ENCODE results near the gene DCTN1.
"Not testable (repeated sequence)": the region's sequence is repeated elsewhere in the genome, so short reads cannot be mapped to it uniquely, and the experiment has no call there.

The DCTN1 gene

GRCh38 chr2:74368499-74368898 lies 11.6 kb downstream of the DCTN1 start:
- no peak for DNase-seq

GRCh38 chr2:74367789-74368188 lies 12.3 kb downstream of the DCTN1 start:
- no peak for DNase-seq

- no peak for DNase-seq
Measured at GRCh38 chr2:74366036-74366435, 14.1 kb downstream of the DCTN1 start.

- DNase-seq, result no peak
Measured at GRCh38 chr2:74364533-74365505, 15.3 kb downstream of the DCTN1 start.

- DNase-seq, result no peak
Measured at GRCh38 chr2:74361327-74361726, 18.8 kb downstream of the DCTN1 start.

GRCh38 chr2:74357627-74358026 lies 22.5 kb downstream of the DCTN1 start:
- DNase-seq, result no peak

GRCh38 chr2:74349889-74350288 lies 30.2 kb downstream of the DCTN1 start:
- no peak for DNase-seq

- no peak for DNase-seq
Measured at GRCh38 chr2:74347742-74348141, 32.4 kb downstream of the DCTN1 start.

GRCh38 chr2:74347303-74347702 lies 32.8 kb downstream of the DCTN1 start:
- DNase-seq, result no peak

GRCh38 chr2:74345272-74345943 lies 34.7 kb downstream of the DCTN1 start:
- DNase-seq, result no peak

GRCh38 chr2:74343316-74343715 lies 36.8 kb downstream of the DCTN1 start, which contains the start of gene SLC4A5:
SLC4A5 (minus strand) TSS chr2:74343416; CDS start chr2:74315023, 28,393 bp downstream.
- DNase-seq, result no peak

GRCh38 chr2:74336227-74336626 lies 43.9 kb downstream of the DCTN1 start:
- not testable (repeated sequence) for DNase-seq

- DNase-seq, result peak; percentile 52
Measured at GRCh38 chr2:74334931-74335333, 45.2 kb downstream of the DCTN1 start.

- DNase-seq, result no peak
Measured at GRCh38 chr2:74333896-74334586, 46.1 kb downstream of the DCTN1 start.

- DNase-seq, result peak; percentile 35
Measured at GRCh38 chr2:74333175-74333574, 46.9 kb downstream of the DCTN1 start.

- DNase-seq, result no peak
Measured at GRCh38 chr2:74332550-74333174, 47.4 kb downstream of the DCTN1 start.

GRCh38 chr2:74328573-74328972 lies 51.5 kb downstream of the DCTN1 start:
- DNase-seq, result no peak

- DNase-seq, result no peak
Measured at GRCh38 chr2:74328074-74328473, 52.0 kb downstream of the DCTN1 start.

- DNase-seq, result no peak
Measured at GRCh38 chr2:74327627-74328026, 52.5 kb downstream of the DCTN1 start.

GRCh38 chr2:74327199-74327598 lies 52.9 kb downstream of the DCTN1 start:
- DNase-seq, result no peak

- no peak for DNase-seq
Measured at GRCh38 chr2:74325815-74326214, 54.3 kb downstream of the DCTN1 start.

GRCh38 chr2:74321737-74322136 lies 58.4 kb downstream of the DCTN1 start:
- no peak for DNase-seq

- no peak for DNase-seq
Measured at GRCh38 chr2:74317701-74318100, 62.4 kb downstream of the DCTN1 start.
